ENCODE data around the gene CERS3. TPM values are rescaled to one million over a fixed set of nuclear protein-coding genes. Genes with fewer than 3 reads are reported as not detected.

The CERS3 gene
- not detected in 2 replicates for total RNA-seq (2014; rRNA removed; shearing (Covaris generic))

- DNase-seq (ENCODE audit: low spot score) = no peak
These were observed at the start of gene CERS3 for GRCh38 chr15:100528833-100529428. TSS of gene CERS3 (minus strand) at chr15:100528950. CDS start at chr15:100501849, 27,101 bp downstream.

DNA sequence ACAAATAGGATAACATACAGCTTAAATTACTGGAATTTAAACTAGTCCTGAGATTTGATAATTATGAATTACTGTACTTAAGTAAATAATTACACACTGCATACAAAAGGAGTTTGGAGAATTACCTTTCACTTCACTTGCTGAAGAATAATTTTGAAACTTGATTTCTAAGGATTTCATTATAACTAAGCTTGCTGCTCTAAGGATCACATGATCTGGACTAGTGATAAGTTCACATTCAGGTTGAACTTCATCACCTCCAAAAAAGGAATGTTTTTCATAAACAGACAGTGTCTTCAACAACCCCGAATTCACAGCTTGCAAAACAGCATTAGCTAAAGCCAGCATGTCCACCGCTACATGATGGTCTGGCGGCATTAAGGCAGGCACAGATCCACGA is 44.8 kb upstream of the CERS3 start:
- DNase-seq (ENCODE audit: low spot score) = no peak

DNA sequence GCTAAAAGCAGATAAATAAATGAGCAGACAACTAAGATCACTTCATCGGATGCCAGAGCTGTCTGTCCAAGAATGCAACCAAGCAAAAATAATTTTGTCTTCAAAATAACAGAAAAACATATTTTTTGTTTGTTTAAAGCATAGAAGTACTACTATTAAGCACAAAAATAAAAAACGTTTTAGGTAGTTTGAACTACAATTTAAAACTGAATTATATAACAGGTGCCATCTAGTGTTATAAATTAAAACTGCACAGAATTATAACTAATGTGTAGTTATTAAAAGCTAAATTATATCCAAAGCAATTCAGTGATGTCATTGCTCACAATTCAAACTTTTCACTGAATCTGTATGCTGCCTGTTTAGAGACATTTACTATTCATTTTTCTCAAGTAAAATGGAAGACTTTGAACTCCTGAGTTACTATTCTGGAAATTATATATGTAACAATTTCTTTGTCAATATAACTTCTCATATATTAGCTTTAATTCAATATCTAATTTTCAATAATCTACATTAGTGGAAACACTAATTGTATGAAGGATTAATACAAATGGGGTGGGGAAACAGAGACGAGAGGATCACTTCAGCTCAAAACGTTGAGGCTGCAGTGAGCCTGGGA is 43.7 kb upstream of the CERS3 start:
- no peak for DNase-seq (ENCODE audit: low spot score)

GRCh38 chr15:100571592-100572167 is 42.9 kb upstream of the CERS3 start:
- DNase-seq (ENCODE audit: low spot score) = no peak

DNA sequence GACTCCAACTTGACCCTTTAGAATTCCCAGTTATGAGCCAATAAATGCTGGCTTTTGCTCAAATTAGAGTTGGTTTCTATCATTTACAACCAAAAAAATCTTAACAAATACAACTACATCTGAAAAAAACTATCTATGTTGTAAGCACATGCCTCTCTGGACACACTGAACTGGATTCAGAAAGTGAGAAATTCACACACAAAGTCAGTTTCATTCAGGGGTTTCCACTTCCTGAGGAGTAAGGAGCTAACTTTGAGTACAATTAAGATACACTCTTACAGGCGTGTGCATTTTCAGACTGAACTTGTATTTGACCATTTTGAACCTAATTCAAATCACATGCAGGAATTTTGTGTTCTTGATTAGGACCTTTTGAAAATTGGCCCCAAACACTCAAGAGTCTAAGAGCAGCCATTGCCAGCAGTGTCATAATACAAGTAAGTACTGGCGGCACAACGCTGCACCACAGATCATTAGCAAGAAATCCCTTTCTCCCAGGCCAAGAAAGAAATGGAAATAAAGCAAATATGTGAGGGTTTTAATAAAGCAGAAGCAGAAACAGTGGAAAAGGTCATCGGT is 42.1 kb upstream of the CERS3 start:
- DNase-seq (ENCODE audit: low spot score) = no peak

GRCh38 chr15:100570275-100570674 is 41.5 kb upstream of the CERS3 start:
- no peak for DNase-seq (ENCODE audit: low spot score)

GRCh38 chr15:100569391-100569790 is 40.6 kb upstream of the CERS3 start:
- no peak for DNase-seq (ENCODE audit: low spot score)

DNA sequence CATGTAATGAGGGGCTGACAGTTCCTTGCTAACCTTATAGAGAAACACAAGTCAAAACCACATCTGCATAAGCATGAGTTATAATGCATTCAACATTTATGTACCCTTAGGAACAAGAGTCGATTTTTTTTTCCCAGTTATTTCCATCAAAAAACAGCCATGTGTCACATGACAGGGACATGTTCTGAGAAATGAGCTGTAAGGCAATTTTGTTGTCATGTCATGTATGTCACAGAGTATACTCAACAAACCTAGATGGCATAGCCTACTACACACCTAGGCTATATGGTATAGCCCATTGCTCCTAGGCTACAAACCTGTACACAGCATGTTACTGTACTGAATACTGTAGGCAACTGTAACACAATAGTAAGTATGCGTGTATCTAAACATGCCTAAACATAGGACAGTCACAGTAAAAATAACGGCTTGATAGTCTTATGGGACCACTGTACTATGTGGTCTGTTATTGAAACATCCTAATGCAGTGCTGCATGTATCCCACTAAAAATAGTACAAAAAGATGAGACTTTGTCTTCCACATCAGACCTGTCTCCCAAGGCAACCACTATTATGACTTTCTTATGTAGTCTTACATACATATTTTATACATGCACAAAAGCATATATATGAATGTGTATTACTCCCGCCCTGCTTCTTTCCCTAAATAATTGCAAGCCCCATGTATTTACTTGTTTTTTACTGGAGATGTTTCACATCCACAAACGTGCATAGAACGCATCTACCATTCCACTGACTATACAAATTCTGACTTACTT is 38.3 kb upstream of the CERS3 start:
- DNase-seq (ENCODE audit: low spot score) = no peak

DNA sequence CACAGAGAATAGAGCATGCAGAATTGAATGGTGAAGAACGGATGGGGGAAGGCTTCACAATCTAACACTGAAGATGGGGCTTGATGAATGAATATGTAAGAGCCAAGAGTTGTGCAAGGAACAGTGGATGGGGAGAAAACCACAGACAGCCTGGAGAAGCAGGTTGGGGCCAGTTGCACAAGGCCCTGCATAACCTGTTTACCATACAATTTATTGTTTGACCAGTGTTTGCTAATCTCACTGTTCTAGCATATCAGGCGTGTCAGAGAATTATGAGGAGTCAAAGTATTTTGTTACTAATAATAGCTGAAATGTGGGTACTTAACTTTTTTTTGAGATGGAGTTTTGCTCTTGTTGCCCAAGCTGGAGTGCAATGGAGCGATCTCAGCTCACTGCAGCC is 36.8 kb upstream of the CERS3 start:
- no peak for DNase-seq (ENCODE audit: low spot score)

DNA sequence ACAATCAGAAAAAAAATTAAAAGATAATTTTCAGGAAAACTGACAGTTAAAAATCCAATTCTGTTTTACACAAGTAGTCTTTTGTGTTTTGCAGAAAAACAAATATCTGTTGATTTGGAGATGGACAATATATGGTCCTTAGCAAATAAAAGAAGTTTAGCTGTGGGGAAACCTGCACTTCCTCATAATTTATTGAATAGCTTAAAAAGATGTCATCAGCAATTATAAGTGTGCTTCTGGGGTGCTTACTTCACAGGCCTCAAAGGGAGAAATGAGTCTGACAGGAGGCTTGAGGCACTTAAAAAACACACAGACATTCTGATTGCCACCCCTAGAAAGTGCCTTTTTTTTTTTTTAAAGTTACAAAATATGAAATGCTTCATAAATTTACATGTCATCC is 31.6 kb upstream of the CERS3 start:
- DNase-seq (ENCODE audit: low spot score) = no peak

DNA sequence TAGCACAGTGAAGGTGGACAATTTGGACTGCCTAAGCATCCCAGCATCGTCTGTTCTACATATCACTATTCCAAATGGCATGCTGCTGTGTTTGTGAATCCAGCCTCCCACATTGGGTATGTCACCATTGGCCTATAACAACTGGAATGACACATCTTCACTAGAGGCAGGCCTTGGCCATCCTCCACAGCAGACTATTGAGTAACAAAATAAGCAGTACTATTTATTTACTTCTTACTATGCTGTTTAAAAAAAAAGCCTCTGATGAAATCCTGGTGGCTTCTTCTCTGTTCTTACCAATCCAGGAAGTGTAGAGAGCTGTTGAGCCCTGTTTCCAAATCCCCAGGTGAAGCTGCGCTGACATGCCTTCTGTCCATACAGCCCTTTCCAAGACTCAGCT is 30.6 kb upstream of the CERS3 start:
- no peak for DNase-seq (ENCODE audit: low spot score)

DNA sequence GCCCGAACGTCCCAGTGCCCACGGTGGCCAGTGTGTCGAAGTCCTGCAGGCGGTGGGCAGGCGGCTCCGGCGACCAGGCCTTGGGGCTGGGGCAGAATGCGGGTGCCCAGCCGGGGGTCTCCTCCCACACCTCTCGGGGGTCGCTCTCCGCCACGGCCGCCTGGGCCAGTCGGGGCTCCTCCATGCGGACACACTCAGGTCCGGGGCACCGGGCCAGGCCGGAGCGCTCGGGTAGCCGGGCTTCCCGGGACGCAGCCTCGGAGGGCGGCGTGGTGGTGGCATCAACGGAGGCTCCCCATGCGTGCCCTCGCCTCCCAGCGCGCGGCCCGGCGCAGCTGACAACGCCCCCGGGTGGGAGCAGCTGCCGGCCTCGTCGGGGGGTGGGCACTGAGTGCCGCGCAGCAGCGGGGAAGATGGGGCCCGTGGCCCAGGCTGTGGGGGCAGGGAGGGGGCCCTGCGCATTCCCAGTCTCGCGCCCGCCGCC is 30.1 kb upstream of the CERS3 start:
- no peak for DNase-seq (ENCODE audit: low spot score)

GRCh38 chr15:100553468-100553867 is 24.7 kb upstream of the CERS3 start:
- no peak for DNase-seq (ENCODE audit: low spot score)

DNA sequence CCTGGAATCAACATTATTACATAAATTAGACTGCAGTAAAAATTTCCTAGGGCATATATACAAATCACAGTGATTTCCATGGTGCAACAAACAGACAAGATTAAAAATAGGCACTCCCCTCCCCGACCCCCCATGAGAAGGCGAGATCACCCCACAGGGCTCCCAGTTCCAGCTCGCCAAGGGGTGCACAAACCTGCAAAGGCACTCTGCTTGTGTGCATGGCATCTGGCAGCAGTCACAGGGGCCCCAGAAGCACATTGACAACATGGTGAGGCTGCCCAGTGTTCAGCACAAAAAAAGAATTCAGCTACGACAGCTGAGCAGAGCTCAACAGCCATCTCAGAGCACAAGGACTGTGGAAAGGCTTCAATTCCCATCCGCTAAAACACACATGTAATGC is 19.2 kb upstream of the CERS3 start:
- no peak for DNase-seq (ENCODE audit: low spot score)

DNA sequence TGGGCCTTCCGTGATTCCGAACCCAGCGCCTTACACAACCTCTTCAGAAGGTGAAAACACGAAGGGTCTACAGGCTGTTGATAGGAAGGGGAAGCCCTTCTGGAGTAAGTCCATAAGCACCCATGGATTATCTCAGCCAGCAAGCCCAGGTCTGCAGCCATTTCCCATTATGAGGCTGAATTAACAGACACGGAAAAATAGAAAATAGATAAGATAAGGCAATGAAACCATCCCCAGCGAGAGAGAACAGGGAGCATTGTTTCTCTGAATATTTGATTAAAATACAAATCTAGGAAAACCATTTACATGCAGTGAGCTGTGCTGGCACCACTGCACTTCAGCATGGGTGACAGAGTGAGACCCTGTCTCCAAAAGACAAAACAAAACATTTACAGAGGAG is 16.2 kb upstream of the CERS3 start:
- DNase-seq (ENCODE audit: low spot score) = no peak

- DNase-seq (ENCODE audit: low spot score) = no peak
These were observed 15.6 kb upstream of the CERS3 start for GRCh38 chr15:100544338-100544841.

GRCh38 chr15:100542290-100542689 is 13.5 kb upstream of the CERS3 start:
- no peak for DNase-seq (ENCODE audit: low spot score)

GRCh38 chr15:100537331-100537730 is 8.6 kb upstream of the CERS3 start:
- DNase-seq (ENCODE audit: low spot score) = no peak

DNA sequence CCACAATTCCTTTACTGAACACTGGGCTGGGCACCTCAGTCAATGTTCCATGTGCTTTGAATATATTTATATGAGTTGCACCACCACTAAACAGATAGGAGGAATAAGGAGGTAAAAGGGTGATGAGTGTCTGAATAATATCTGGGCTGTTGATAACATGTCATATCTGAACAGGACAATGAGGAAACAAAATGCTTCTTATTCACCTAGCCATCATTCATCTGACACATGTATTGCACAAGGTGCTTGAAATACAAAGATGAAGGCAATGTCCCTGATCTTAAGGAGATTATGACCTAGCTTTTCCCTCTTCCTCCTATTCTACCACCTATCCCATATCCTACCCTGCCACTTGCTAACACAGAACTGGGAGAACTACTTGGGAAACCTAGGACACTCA is 8.0 kb upstream of the CERS3 start:
- no peak for DNase-seq (ENCODE audit: low spot score)

GRCh38 chr15:100533886-100534285 is 5.1 kb upstream of the CERS3 start:
- DNase-seq (ENCODE audit: low spot score) = no peak

DNA sequence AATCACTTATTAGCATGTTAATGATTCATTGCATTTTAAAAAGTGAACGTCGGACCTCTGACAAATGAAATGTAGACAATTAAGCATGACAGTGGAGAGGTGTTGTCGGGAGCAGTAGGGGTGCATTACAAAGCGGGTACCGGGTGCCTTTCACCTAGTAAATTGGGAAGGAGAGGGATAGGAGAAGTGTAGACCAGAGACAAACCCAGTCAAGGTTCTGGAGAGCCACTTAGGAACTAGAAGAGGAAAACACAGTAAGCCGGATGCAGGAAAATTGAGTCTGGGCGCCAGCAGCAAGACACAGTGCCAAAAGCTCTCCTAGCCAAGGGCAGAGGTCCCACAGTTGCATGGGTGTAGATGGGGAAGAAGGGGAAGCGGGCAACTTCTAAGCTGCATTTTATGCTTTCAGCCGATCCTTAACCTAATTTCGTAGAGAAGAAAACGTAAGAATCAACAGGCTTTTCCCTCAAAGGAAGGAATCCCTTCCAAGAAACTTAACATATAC is 3.1 kb upstream of the CERS3 start:
- DNase-seq (ENCODE audit: low spot score) = no peak

GRCh38 chr15:100531204-100531603 is 2.5 kb upstream of the CERS3 start:
- no peak for DNase-seq (ENCODE audit: low spot score)

Data from A172 (cell line).